ENCODE results near the gene GINS2. TPM values are rescaled to one million over a fixed set of nuclear protein-coding genes. Genes with fewer than 3 reads are reported as not detected.

GINS2 gene
- total RNA-seq, 4 donors from 2014 or later: 2.0 to 10.4 TPM; not detected in 2

DNA sequence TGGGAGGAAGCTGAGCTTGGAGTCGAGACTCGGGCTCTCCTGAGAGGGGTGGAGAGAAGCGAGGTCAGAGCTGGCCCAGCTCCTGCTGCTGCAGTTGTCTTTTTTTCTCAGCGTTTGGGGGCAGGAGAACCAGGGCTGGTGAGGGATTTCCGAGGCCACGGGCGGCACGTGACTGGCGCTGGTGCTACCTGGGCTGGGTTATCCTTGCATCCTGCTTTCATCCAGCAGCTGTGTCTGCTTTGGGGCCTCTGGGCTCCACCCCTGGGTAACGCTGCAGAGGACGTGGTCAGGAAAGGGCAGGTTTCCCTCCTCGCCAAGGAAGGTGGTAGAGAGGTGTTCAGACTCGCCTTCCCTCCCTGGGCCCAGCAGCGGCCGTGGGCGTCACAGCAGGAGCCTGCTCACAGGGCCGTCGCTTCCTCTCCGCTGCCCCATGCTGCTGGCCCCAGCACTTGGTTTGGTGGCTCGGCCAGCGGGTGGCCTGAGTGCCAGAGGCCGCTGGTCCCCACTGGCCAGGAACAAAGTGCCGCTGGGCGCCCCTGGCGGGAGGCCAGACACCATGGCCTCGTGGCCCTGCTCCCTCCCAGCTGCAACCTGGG, 53.1 kb downstream of the GINS2 start:
- Histone ChIP-seq H3K4me3 (no peak overlapping the region), H3K36me3 (no peaks in the 10 kb centered on the region), H3K9me3 (no peaks in the 10 kb centered on the region), H3K27me3 (no peaks in the 10 kb centered on the region), H3K27ac (no peak overlapping the region), H3K4me1 (no peaks in the 10 kb centered on the region)
- DNase-seq: no peak
- TF ChIP-seq, protein P1, sequence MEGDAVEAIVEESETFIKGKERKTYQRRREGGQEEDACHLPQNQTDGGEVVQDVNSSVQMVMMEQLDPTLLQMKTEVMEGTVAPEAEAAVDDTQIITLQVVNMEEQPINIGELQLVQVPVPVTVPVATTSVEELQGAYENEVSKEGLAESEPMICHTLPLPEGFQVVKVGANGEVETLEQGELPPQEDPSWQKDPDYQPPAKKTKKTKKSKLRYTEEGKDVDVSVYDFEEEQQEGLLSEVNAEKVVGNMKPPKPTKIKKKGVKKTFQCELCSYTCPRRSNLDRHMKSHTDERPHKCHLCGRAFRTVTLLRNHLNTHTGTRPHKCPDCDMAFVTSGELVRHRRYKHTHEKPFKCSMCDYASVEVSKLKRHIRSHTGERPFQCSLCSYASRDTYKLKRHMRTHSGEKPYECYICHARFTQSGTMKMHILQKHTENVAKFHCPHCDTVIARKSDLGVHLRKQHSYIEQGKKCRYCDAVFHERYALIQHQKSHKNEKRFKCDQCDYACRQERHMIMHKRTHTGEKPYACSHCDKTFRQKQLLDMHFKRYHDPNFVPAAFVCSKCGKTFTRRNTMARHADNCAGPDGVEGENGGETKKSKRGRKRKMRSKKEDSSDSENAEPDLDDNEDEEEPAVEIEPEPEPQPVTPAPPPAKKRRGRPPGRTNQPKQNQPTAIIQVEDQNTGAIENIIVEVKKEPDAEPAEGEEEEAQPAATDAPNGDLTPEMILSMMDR (IDR thresholded peaks at IDR 0.05): no peak
- TF ChIP-seq POLR2A (IDR thresholded peaks at IDR 0.05): no peak
- intact Hi-C loops (cut with DNase I; ENCODE audit: low total_unique reads): no loop called here

DNA sequence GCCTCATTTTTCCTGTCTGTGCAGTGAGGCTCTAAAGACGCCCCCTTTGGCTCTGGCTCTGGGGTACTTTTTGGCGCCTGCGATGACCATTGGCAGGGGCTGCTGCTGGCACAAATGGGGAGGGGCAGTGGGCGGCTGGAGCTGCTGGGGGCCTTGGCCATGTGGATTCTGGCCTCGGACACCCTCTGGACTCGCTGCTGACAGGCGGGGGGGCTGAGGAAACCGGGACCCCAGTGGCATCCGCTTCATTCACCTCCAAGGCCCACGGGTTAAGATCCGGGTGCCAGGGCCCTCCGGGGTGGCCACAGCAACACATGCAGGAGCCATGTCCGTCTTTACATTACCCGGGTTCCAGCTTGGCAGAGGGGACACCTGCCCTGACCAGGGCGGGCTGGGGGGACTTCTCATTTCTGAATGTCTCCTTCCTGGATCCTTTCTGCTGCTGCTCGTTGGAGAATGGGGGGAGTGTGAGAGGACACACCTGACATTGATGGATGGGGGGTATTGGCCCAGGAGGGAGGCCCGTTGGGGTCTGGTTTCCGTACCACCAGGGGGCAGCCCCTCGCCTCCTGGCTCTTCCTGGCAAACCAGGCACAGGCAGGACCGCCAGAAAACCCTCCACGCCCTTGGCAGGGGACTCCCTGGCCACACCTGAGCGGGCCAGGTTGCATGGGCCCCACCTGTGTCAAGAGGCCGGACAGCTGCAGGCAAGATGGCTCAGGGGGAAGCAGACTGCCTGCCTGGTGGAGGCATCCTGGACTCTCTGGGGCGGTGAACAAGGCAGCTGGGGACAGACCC, 53.8 kb downstream of the GINS2 start:
- Histone ChIP-seq H3K4me3 (no peak overlapping the region), H3K4me1 (no peaks in the 10 kb centered on the region), H3K27me3 (no peaks in the 10 kb centered on the region), H3K36me3 (no peaks in the 10 kb centered on the region), H3K9me3 (no peaks in the 10 kb centered on the region), H3K27ac (no peak overlapping the region)
- intact Hi-C loops (cut with DNase I; ENCODE audit: low total_unique reads): no loop called here
- no peak for DNase-seq
- no peak for TF ChIP-seq POLR2A (IDR thresholded peaks at IDR 0.05)
- TF ChIP-seq, protein P1 (IDR thresholded peaks at IDR 0.05): no peak

DNA sequence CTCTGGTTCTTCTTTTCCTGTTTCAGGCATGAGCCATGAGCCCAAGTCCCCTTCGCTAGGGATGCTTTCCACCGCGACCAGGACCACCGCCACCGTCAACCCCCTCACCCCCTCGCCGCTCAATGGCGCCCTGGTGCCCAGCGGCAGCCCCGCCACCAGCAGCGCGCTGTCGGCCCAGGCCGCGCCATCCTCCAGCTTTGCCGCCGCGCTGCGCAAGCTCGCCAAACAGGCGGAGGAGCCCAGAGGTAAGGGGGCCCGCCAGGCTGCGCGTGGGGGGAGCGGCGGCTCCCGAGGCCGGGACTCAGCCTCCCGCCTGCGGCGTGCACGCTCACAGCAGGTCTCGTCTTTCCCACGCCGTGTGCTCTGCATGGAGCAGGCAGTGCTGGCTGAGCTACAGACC, 54.9 kb downstream of the GINS2 start:
- DNase-seq: no peak
- H3K27me3 ChIP-seq: no peaks in the 10 kb centered on the region
- no peaks in the 10 kb centered on the region for H3K36me3 ChIP-seq
- H3K4me1 ChIP-seq: no peaks in the 10 kb centered on the region
- H3K4me3 ChIP-seq: no peak overlapping the region
- no peaks in the 10 kb centered on the region for H3K9me3 ChIP-seq
- intact Hi-C loops (cut with DNase I; ENCODE audit: low total_unique reads): no loop called here
- H3K27ac ChIP-seq: no peak overlapping the region
- TF ChIP-seq POLR2A (IDR thresholded peaks at IDR 0.05): no peak
- TF ChIP-seq, protein P1 (IDR thresholded peaks at IDR 0.05): no peak

DNA sequence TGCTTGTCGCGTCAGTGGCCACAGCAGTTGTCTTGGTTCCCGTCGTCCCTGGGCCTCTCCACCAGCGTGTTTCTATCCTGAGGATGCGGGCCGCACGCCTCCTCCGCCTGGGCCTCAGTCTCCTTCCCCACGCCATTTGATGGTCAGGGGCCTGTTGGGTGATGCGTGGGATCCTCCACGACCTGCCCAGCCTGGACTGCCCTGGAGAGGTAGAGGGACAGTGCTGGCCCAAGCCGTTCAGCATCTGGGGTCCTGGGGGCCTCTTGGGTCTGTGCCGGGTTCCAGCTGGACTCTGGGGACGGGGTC, 55.4 kb downstream of the GINS2 start:
- Histone ChIP-seq H3K4me1 (no peaks in the 10 kb centered on the region), H3K36me3 (no peaks in the 10 kb centered on the region), H3K4me3 (no peak overlapping the region), H3K27me3 (no peaks in the 10 kb centered on the region), H3K9me3 (no peaks in the 10 kb centered on the region), H3K27ac (no peak overlapping the region)
- TF ChIP-seq POLR2A (IDR thresholded peaks at IDR 0.05): no peak
- TF ChIP-seq, protein P1 (IDR thresholded peaks at IDR 0.05): no peak
- no peak for DNase-seq
- intact Hi-C loops (cut with DNase I; ENCODE audit: low total_unique reads): no loop called here

DNA sequence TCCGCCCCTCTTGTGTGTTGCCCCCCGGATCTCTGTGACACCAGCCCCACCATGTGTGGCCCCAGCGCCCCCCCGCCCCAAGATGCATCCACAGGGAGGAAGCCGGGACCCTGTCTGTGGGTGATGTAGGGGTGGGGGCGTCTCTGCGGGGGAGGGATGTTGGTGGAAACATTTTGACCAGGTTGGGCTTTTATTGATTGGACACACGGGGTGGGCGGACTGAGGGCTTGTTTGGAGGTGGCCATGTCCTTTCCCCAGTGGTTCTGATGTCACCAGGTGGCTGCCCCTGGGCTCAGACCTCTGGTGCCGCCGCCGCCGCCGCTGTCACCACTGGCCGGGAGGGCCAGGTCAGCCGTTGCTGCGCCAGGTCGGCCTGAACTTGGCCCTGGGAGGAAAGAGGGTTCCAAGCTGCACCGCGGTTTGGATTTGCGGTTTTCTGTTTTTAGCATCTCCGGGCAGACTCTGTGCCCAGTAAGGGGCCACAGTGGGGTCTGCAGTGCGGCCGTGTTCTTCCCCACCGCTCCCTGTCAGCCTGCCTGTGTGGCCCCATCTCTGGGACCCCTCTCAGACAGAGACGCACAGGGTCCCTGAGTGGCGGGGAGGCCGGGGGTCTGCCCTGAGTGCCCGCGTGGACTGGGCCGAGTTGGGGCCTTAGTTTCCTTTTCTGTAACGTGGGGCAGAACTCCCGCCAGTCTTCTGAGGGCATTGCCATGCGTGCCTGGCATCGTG, 55.9 kb downstream of the GINS2 start:
- no peak overlapping the region for H3K4me3 ChIP-seq
- no peaks in the 10 kb centered on the region for H3K27me3 ChIP-seq
- no peak for TF ChIP-seq POLR2A (IDR thresholded peaks at IDR 0.05)
- TF ChIP-seq, protein P1 (IDR thresholded peaks at IDR 0.05): no peak
- no peaks in the 10 kb centered on the region for H3K36me3 ChIP-seq
- no peaks in the 10 kb centered on the region for H3K9me3 ChIP-seq
- DNase-seq: no peak
- peaks cover 0 to under 1% of the 10 kb centered on the region in 2 donors for H3K4me1 ChIP-seq
- no peak overlapping the region for H3K27ac ChIP-seq
- intact Hi-C loops (cut with DNase I; ENCODE audit: low total_unique reads): no loop called here
